ENCODE results near the gene SELENOV. TPM values are rescaled to one million over a fixed set of nuclear protein-coding genes. Genes with fewer than 3 reads are reported as not detected.

SELENOV gene
- total and polyA plus RNA-seq, 9 of the 15 experiments (the other 6 are each of a cell fraction or from before 2014, with no cell fraction given): 0.04 to 0.09 (median 0.06) TPM; not detected in 4

DNA sequence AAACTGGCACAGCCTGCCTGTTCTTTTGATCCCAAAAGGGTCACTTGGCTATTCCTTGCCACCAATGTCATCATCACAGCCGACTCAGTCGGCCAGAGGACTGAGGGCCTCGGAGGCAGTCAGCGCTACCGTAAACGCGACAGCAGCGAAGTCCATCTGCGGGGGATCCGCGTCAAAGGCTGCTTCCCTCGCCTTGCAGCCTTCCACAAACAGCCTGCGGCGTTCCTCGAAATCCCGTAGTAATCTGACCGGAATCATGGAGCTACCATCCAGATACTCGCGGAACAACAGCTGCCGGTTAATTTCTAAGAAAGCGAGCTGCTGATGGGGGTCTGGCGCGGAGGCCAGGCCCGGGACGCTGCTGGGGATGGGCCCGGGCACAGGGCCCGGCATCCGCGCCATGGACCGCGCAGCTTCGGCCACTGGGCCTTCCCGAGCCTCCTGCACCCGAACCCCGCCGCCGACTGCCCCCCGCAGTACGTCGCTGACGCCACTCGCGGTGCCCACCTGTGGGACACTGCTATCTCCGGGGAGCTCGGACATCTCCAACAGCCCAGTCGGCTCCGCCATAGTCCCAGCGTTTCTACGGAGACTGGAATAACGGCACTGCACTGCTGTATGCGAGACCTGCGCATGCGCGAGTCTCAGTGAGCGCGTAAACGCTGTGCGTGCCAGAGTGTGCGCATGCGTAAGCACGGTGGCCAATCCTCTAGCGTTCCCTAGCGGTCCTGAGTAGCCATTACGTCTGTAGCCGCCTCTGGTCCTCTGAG, 17.5 kb downstream of the SELENOV start, which contains the start of gene EID2B (continued):
- TF ChIP-seq ZNF436 (CRISPR knock-in tag; IDR thresholded peaks at IDR 0.05) (no peak), SMARCB1 (IDR thresholded peaks at IDR 0.05; ENCODE audit: insufficient read length, low read depth) (no peak), SRSF9 (IDR thresholded peaks at IDR 0.05; ENCODE audit: borderline replicate concordance, low read depth, low read length) (no peak), TRIM28 (IDR thresholded peaks at IDR 0.05) (no peak), ETS2 (tag; IDR thresholded peaks at IDR 0.05; ENCODE audit: borderline replicate concordance, poor library complexity, severe bottlenecking) (no peak), TEAD2 (tag; IDR thresholded peaks at IDR 0.05) (no peak), ESRRB (CRISPR knock-in tag; IDR thresholded peaks at IDR 0.05; ENCODE audit: borderline replicate concordance) (no peak), WHSC1 (IDR thresholded peaks at IDR 0.05; ENCODE audit: low read length) (no peak), SNRNP70 (optimal IDR thresholded peaks at IDR 0.05; ENCODE audit: low read depth, low read length) (no peak), ZFX (CRISPR knock-in tag; IDR thresholded peaks at IDR 0.05) (peak; percentile 97), MCM5 (IDR thresholded peaks at IDR 0.05; ENCODE audit: low read depth) (no peak), RFX5 (IDR thresholded peaks at IDR 0.05; ENCODE audit: low read depth, low read length) (no peak), SAP30 (IDR thresholded peaks at IDR 0.05; ENCODE audit: borderline replicate concordance, insufficient read depth, low read depth, low read length, poor library complexity, severe bottlenecking) (peak; percentile 72), PRMT5 (CRISPR knock-in tag; IDR thresholded peaks at IDR 0.05) (no peak), TBP (optimal IDR thresholded peaks at IDR 0.05; ENCODE audit: low read depth, low read length) (peak; percentile 79)
- TF ChIP-seq, protein P1, sequence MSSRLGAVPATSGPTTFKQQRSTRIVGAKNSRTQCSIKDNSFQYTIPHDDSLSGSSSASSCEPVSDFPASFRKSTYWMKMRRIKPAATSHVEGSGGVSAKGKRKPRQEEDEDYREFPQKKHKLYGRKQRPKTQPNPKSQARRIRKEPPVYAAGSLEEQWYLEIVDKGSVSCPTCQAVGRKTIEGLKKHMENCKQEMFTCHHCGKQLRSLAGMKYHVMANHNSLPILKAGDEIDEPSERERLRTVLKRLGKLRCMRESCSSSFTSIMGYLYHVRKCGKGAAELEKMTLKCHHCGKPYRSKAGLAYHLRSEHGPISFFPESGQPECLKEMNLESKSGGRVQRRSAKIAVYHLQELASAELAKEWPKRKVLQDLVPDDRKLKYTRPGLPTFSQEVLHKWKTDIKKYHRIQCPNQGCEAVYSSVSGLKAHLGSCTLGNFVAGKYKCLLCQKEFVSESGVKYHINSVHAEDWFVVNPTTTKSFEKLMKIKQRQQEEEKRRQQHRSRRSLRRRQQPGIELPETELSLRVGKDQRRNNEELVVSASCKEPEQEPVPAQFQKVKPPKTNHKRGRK (tag; IDR thresholded peaks at IDR 0.05): no peak
- TF ChIP-seq, protein P2, sequence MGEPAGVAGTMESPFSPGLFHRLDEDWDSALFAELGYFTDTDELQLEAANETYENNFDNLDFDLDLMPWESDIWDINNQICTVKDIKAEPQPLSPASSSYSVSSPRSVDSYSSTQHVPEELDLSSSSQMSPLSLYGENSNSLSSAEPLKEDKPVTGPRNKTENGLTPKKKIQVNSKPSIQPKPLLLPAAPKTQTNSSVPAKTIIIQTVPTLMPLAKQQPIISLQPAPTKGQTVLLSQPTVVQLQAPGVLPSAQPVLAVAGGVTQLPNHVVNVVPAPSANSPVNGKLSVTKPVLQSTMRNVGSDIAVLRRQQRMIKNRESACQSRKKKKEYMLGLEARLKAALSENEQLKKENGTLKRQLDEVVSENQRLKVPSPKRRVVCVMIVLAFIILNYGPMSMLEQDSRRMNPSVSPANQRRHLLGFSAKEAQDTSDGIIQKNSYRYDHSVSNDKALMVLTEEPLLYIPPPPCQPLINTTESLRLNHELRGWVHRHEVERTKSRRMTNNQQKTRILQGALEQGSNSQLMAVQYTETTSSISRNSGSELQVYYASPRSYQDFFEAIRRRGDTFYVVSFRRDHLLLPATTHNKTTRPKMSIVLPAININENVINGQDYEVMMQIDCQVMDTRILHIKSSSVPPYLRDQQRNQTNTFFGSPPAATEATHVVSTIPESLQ (CRISPR knock-in tag; IDR thresholded peaks at IDR 0.05): 0 out of 2 replicates have a peak, but pooled peaks have one; percentile 47
- TF ChIP-seq, protein P3, sequence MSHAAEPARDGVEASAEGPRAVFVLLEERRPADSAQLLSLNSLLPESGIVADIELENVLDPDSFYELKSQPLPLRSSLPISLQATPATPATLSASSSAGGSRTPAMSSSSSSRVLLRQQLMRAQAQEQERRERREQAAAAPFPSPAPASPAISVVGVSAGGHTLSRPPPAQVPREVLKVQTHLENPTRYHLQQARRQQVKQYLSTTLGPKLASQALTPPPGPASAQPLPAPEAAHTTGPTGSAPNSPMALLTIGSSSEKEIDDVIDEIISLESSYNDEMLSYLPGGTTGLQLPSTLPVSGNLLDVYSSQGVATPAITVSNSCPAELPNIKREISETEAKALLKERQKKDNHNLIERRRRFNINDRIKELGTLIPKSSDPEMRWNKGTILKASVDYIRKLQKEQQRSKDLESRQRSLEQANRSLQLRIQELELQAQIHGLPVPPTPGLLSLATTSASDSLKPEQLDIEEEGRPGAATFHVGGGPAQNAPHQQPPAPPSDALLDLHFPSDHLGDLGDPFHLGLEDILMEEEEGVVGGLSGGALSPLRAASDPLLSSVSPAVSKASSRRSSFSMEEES (CRISPR knock-in tag; IDR thresholded peaks at IDR 0.05): no peak

All from K562 (cell line).